Left lung (tissue), 10 donors: ENCODE results near the gene TUBGCP3. TPM values are rescaled to one million over a fixed set of nuclear protein-coding genes. Genes with fewer than 3 reads are reported as not detected.

Experiments used
- ATAC-seq: fragments of 200-7000 bp; cut with Tn5 transposase; one replicate; pipeline ENCODE4 v1.9.1; 2020; ENCODE audit warnings: moderate library complexity
- DNase-seq, 4 donors: peaks; one replicate each; pipeline ENCODE4 v3.0.0-alpha.2; 2013 to 2020
- H3K27ac ChIP-seq, 2 donors: fragments of 200-600 bp; sonication (generic) in 1 of 2; one replicate each; pipeline versions ENCODE4 v1.5.0 to v1.8.0; 2020 to 2021
- H3K27me3 ChIP-seq, 2 donors: fragments of 200-600 bp; sonication (generic) in 1 of 2; one replicate each; pipeline versions ENCODE4 v1.5.0 to v1.8.0; 2020 to 2021
- H3K36me3 ChIP-seq, 2 donors: fragments of 200-600 bp; sonication (generic) in 1 of 2; one replicate each; pipeline versions ENCODE4 v1.5.0 to v1.8.0; 2020 to 2021
- H3K4me1 ChIP-seq, 2 donors: fragments of 200-600 bp; one replicate each; pipeline ENCODE4 v1.8.0; 2021
- H3K4me3 ChIP-seq, 2 donors: fragments of 200-600 bp; sonication (generic) in 1 of 2; one replicate each; pipeline versions ENCODE4 v1.5.0 to v1.8.0; 2020 to 2021; ENCODE audit warnings: mild to moderate bottlenecking in 1 of 2
- H3K9me3 ChIP-seq, 2 donors: fragments of 200-600 bp; sonication (generic) in 1 of 2; one replicate each; pipeline versions ENCODE4 v1.5.0 to v1.8.0; 2020 to 2021
- CTCF ChIP-seq, 2 donors: fragments of 200-600 bp; sonication (generic) in 1 of 2; IDR thresholded peaks; one replicate each; pipeline versions ENCODE4 v1.5.0 to v1.8.0; 2021; ENCODE audit warnings: antibody characterized with exemption in 2 of 2
- intact Hi-C, 2 donors: fragments of 100-400 bp; cut with DNase I; formaldehyde crosslinking; loops; one replicate each; pipeline versions ENCODE4 v1.11.2 to v1.14.2; 2022
- polyA plus RNA-seq, 6 donors: library from polyadenylated mRNA; unstranded; fragments of 120-200 nt; gene quantifications; one replicate each; pipeline ENCODE4 v1.2.1, GENCODE V29; 2013; ENCODE audit not compliant: insufficient read length in 6 of 6
- total RNA-seq, 2 donors: library from RNA; stranded (reverse); fragmentation: NEBNext Ultra II Directional; extraction: Animal tissue kit (Norgen Biotek cat#: 25700); gene quantifications; one replicate each; pipeline ENCODE4 v1.2.1, GENCODE V29; 2021
- donor health status: DM: no; HTN: yes; CAD: no.
- donor health status: DM: no; HTN: no; CAD: no.

The TUBGCP3 gene
- total and polyA plus RNA-seq, 8 donors, result 26.8 to 42.7 (median 32.7) TPM

GRCh38 chr13:112454648-112455334 lies 133.2 kb downstream of the TUBGCP3 start:
- no peak for ATAC-seq
- peaks cover 0 to 44% of the 10 kb centered on the region in 2 donors for H3K27me3 ChIP-seq
- TF ChIP-seq CTCF (IDR thresholded peaks at IDR 0.05), result no peak
- peaks cover 0 to 1% of the 10 kb centered on the region in 2 donors for H3K9me3 ChIP-seq
- H3K27ac ChIP-seq, result no peak overlapping the region
- intact Hi-C loops, result no loop called here
- no peaks in the 10 kb centered on the region for H3K36me3 ChIP-seq
- H3K4me1 ChIP-seq, result no peaks in the 10 kb centered on the region
- H3K4me3 ChIP-seq, result no peak overlapping the region
- DNase-seq, result no peak

GRCh38 chr13:112453874-112454647 lies 133.9 kb downstream of the TUBGCP3 start:
- TF ChIP-seq CTCF (IDR thresholded peaks at IDR 0.05), result no peak
- intact Hi-C loops, result no loop called here
- no peaks in the 10 kb centered on the region for H3K9me3 ChIP-seq
- peaks cover 0 to 44% of the 10 kb centered on the region in 2 donors for H3K27me3 ChIP-seq
- DNase-seq (peak in 1 of 4 donors; percentile 34), ATAC-seq (no peak)
- no peaks in the 10 kb centered on the region for H3K36me3 ChIP-seq
- H3K27ac ChIP-seq, result no peak overlapping the region
- H3K4me3 ChIP-seq, result no peak overlapping the region
- no peaks in the 10 kb centered on the region for H3K4me1 ChIP-seq

- DNase-seq (peak in 1 of 4 donors; percentile 71), ATAC-seq (no peak)
- Histone ChIP-seq H3K27me3 (peaks cover 0 to 44% of the 10 kb centered on the region in 2 donors), H3K9me3 (no peaks in the 10 kb centered on the region), H3K36me3 (no peaks in the 10 kb centered on the region), H3K27ac (no peak overlapping the region), H3K4me3 (no peak overlapping the region), H3K4me1 (no peaks in the 10 kb centered on the region)
- no peak for TF ChIP-seq CTCF (IDR thresholded peaks at IDR 0.05)
- intact Hi-C loops, result no loop called here
Measured at GRCh38 chr13:112453207-112453829, 134.6 kb downstream of the TUBGCP3 start.

GRCh38 chr13:112452380-112453206 lies 135.4 kb downstream of the TUBGCP3 start:
- Histone ChIP-seq H3K9me3 (no peaks in the 10 kb centered on the region), H3K4me3 (no peak overlapping the region), H3K36me3 (no peaks in the 10 kb centered on the region), H3K4me1 (no peaks in the 10 kb centered on the region), H3K27me3 (peaks cover 0 to 49% of the 10 kb centered on the region in 2 donors), H3K27ac (no peak overlapping the region)
- intact Hi-C loops, result no loop called here
- TF ChIP-seq CTCF (IDR thresholded peaks at IDR 0.05), result no peak
- DNase-seq, result peak in 1 of 4 donors; percentile 70
- no peak for ATAC-seq
